IMR-90 (cell line): ENCODE data around the gene GRM5. TPM values are rescaled to one million over a fixed set of nuclear protein-coding genes. Genes with fewer than 3 reads are reported as not detected.

ENCODE experiments used
- ATAC-seq: fragments of 200-7000 bp; cut with Tn5 transposase; 2 replicates; pipeline ENCODE4 v1.9.1; 2020; ENCODE audit warnings: low read depth, mild to moderate bottlenecking, moderate library complexity
- BruUV-seq: library from RNA; stranded (reverse); fragments of 400-500 nt; replicated peaks from 2 replicates; lab custom pipeline; 2021; lab: Mats Ljungman, UMichigan
- CTCF ChIA-PET: fragments of 300-600 bp; formaldehyde crosslinking; extraction: SDS; loops from one replicate; lab custom pipeline; 2021; ENCODE audit warnings: antibody characterized with exemption; lab: Yijun Ruan, JAX
- POLR2A ChIA-PET: fragments of 300-600 bp; sonication (Branson Sonifier 250); formaldehyde crosslinking; loops from one replicate; lab custom pipeline; 2022; ENCODE audit warnings: antibody characterized with exemption; ENCODE audit not compliant: unreplicated experiment; lab: Charles Lee
- DNase-seq: peaks from one replicate; pipeline ENCODE4 v3.0.0; 2013
- H2AFZ ChIP-seq: replicated peaks from 2 replicates; pipeline ENCODE3; 2013; ENCODE audit warnings: low read length, mild to moderate bottlenecking; ENCODE audit not compliant: poor library complexity
- H2AK5ac ChIP-seq: 2 replicates; pipeline ENCODE4 v1.6.1; 2013; ENCODE audit warnings: low read depth, low read length, inconsistent platforms
- H2AK9ac ChIP-seq: replicated peaks from 2 replicates; pipeline ENCODE3; 2013; ENCODE audit warnings: mild to moderate bottlenecking, low read depth, low read length, moderate library complexity; ENCODE audit not compliant: poor library complexity
- H2BK120ac ChIP-seq: 2 replicates; pipeline ENCODE4 v1.6.1; 2013; ENCODE audit warnings: low read depth, low read length, inconsistent platforms
- H2BK15ac ChIP-seq: 3 replicates; pipeline ENCODE4 v1.6.1; 2013; ENCODE audit warnings: low read depth, low read length, inconsistent platforms
- H2BK20ac ChIP-seq: 2 replicates; pipeline ENCODE4 v1.6.1; 2013; ENCODE audit warnings: low read depth, mild to moderate bottlenecking, inconsistent platforms, low read length, moderate library complexity
- H2BK5ac ChIP-seq: 2 replicates; pipeline ENCODE4 v1.6.1; 2013; ENCODE audit warnings: mild to moderate bottlenecking, low read depth, low read length, inconsistent platforms; ENCODE audit not compliant: poor library complexity, severe bottlenecking
- H3K14ac ChIP-seq: replicated peaks from 2 replicates; pipeline ENCODE4 v1.6.1; 2013; ENCODE audit warnings: low read depth, low read length, inconsistent platforms
- H3K18ac ChIP-seq: 2 replicates; pipeline ENCODE4 v1.6.1; 2013; ENCODE audit warnings: low read depth, low read length, control low read depth
- H3K23ac ChIP-seq: 2 replicates; pipeline ENCODE4 v1.6.1; 2013; ENCODE audit warnings: low read depth, low read length, inconsistent platforms
- H3K27ac ChIP-seq: 2 replicates; pipeline ENCODE4 v1.5.1; 2013; ENCODE audit warnings: mild to moderate bottlenecking, control low read depth, low read length; ENCODE audit not compliant: insufficient read depth
- H3K27me3 ChIP-seq: 2 replicates; pipeline ENCODE4 v1.6.1; 2013; ENCODE audit warnings: low read length; ENCODE audit not compliant: control insufficient read depth, insufficient read depth
- H3K36me3 ChIP-seq: 2 replicates; pipeline ENCODE4 v1.6.1; 2013; ENCODE audit warnings: low read length, mixed read lengths; ENCODE audit not compliant: control insufficient read depth, insufficient read depth
- H3K4ac ChIP-seq: 2 replicates; pipeline ENCODE4 v1.6.1; 2013; ENCODE audit warnings: low read depth, low read length, inconsistent platforms
- H3K4me1 ChIP-seq: 2 replicates; pipeline ENCODE4 v1.6.1; 2013; ENCODE audit warnings: low read length, mixed read lengths; ENCODE audit not compliant: control insufficient read depth, insufficient read depth
- H3K4me2 ChIP-seq: 2 replicates; pipeline ENCODE4 v1.6.1; 2013; ENCODE audit warnings: low read depth, mild to moderate bottlenecking, control low read depth, low read length, moderate library complexity
- H3K4me3 ChIP-seq: 2 replicates; pipeline ENCODE4 v1.5.1; 2013; ENCODE audit warnings: low read depth, mild to moderate bottlenecking, control low read depth, low read length, moderate library complexity; ENCODE audit not compliant: insufficient read depth
- H3K56ac ChIP-seq: 2 replicates; pipeline ENCODE4 v1.6.1; 2013; ENCODE audit warnings: low read length, inconsistent platforms; ENCODE audit not compliant: insufficient read depth; ENCODE audit errors: extremely low read depth
- H3K79me1 ChIP-seq, 2 experiments: 2 replicates each; pipeline ENCODE4 v1.6.1; 2013; ENCODE audit warnings: low read length in 2 of 2, inconsistent platforms in 1 of 2, low read depth in 1 of 2
- H3K9ac ChIP-seq: 2 replicates; pipeline ENCODE4 v1.6.1; 2013; ENCODE audit warnings: low read depth, low read length, control low read depth
- H3K9me1 ChIP-seq: 2 replicates; pipeline ENCODE4 v1.6.1; 2013; ENCODE audit warnings: low read length, inconsistent platforms; ENCODE audit not compliant: insufficient read depth
- H3K9me3 ChIP-seq: 2 replicates; pipeline ENCODE4 v1.6.1; 2013; ENCODE audit warnings: low read length; ENCODE audit not compliant: control insufficient read depth, insufficient read depth
- H4K20me1 ChIP-seq: 2 replicates; pipeline ENCODE4 v1.6.1; 2013; ENCODE audit warnings: low read length, inconsistent platforms; ENCODE audit not compliant: insufficient read depth
- H4K5ac ChIP-seq: 2 replicates; pipeline ENCODE4 v1.6.1; 2013; ENCODE audit warnings: mild to moderate bottlenecking, low read depth, low read length, control low read depth
- H4K8ac ChIP-seq, 2 experiments: 2 replicates each; pipeline ENCODE4 v1.6.1; 2013; ENCODE audit warnings: low read depth in 2 of 2, low read length in 2 of 2, control low read depth in 1 of 2, inconsistent platforms in 1 of 2
- H4K91ac ChIP-seq: 2 replicates; pipeline ENCODE4 v1.6.1; 2013; ENCODE audit warnings: low read depth, low read length, inconsistent platforms; ENCODE audit not compliant: insufficient read depth
- CEBPB ChIP-seq: IDR thresholded peaks from 2 replicates; pipeline ENCODE4 v1.6.1; 2012; ENCODE audit warnings: low read depth, low read length, improper control_type of control experiment
- CHD1 ChIP-seq: IDR thresholded peaks from 2 replicates; pipeline ENCODE4 v1.6.1; 2012; ENCODE audit warnings: low read depth, low read length, improper control_type of control experiment
- FOS ChIP-seq: fragments of 150-350 bp; IDR thresholded peaks from 2 replicates; pipeline ENCODE4 v1.6.1; 2016; ENCODE audit warnings: low read depth, low read length
- MAFK ChIP-seq: IDR thresholded peaks from 2 replicates; pipeline ENCODE4 v1.6.1; 2012; ENCODE audit warnings: low read depth, low read length, improper control_type of control experiment
- MAZ ChIP-seq: IDR thresholded peaks from 2 replicates; pipeline ENCODE4 v1.6.1; 2012; ENCODE audit warnings: low read depth, mild to moderate bottlenecking, low read length, improper control_type of control experiment, moderate library complexity, borderline replicate concordance
- MXI1 ChIP-seq: IDR thresholded peaks from 2 replicates; pipeline ENCODE4 v1.6.1; 2012; ENCODE audit warnings: low read depth, mild to moderate bottlenecking, low read length, moderate library complexity, borderline replicate concordance
- POLR2A ChIP-seq: IDR thresholded peaks from 2 replicates; pipeline ENCODE4 v1.6.1; 2012; ENCODE audit warnings: mild to moderate bottlenecking, low read depth, low read length
- RCOR1 ChIP-seq: IDR thresholded peaks from 2 replicates; pipeline ENCODE4 v1.6.1; 2012; ENCODE audit warnings: mild to moderate bottlenecking, low read length, improper control_type of control experiment; ENCODE audit not compliant: insufficient replicate concordance
- RFX5 ChIP-seq: IDR thresholded peaks from 2 replicates; pipeline ENCODE4 v1.8.0; 2012; ENCODE audit warnings: low read depth, mild to moderate bottlenecking, low read length, moderate library complexity
- SMC3 ChIP-seq: fragments of 150-350 bp; IDR thresholded peaks from 2 replicates; pipeline ENCODE4 v1.6.1; 2016; ENCODE audit warnings: low read depth, mild to moderate bottlenecking, antibody characterized with exemption, low read length, moderate library complexity
- USF2 ChIP-seq: fragments of 150-350 bp; IDR thresholded peaks from 2 replicates; pipeline ENCODE4 v1.6.1; 2017; ENCODE audit warnings: mild to moderate bottlenecking, antibody characterized with exemption, low read length, low read depth
- dilution Hi-C: fragments of 300-500 bp; cut with HindIII; formaldehyde crosslinking; loops from one replicate; pipeline ENCODE4 v1.14.3; 2018; ENCODE audit warnings: low sequenced_read_pairs; ENCODE audit not compliant: unreplicated experiment
- in situ Hi-C: fragments of 300-500 bp; cut with MboI; formaldehyde crosslinking; loops from 3 replicates; pipeline ENCODE4 v1.14.3; 2019; ENCODE audit warnings: low sequenced_read_pairs, inconsistent platforms, mixed read lengths
- intact Hi-C: fragments of 100-400 bp; cut with micrococcal nuclease; formaldehyde crosslinking; loops from 2 replicates; pipeline ENCODE4 v1.10.0; 2022
- polyA plus RNA-seq, 3 experiments: library from polyadenylated mRNA; depleted of rRNA; stranded (reverse); fragments of >200 nt; gene quantifications; 2 replicates each; pipeline ENCODE4 v1.2.3, GENCODE V29; 2012; ENCODE audit warnings: low replicate concordance in 1 of 3
- total RNA-seq: library from RNA; depleted of rRNA; stranded (reverse); fragments of >200 nt; gene quantifications from 2 replicates; pipeline ENCODE4 v1.2.3, GENCODE V29; 2012

Gene GRM5
- total and polyA plus RNA-seq, 2 of the 4 experiments (the other 2 are of a cell fraction), result under 0.01 TPM

DNA sequence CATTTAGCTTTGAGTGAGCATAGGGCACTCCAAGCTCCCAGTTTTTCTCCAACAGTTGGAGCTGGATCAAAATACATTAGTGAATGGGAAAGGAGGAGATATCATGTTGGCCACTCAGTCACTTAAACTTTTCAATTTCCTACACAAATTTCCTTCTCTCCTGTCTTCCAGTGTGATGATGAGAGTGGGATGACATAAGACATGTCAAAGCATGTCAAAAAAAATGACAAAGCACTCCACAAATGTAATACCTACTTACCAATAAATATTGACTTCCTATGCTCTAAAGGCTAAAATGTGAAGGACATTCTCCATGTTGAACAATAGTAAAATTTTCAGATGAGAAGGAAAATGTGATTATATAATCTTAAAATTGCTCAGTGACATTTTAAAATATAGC, 1.5 kb upstream of the GRM5 start:
- no peak overlapping the region for H3K4me3 ChIP-seq
- H3K79me1 ChIP-seq, result no peaks in the 10 kb centered on the region
- DNase-seq, result no peak
- no peak overlapping the region for H3K18ac ChIP-seq
- no peak overlapping the region for H4K91ac ChIP-seq
- no peak overlapping the region for H2BK5ac ChIP-seq
- H2BK15ac ChIP-seq, result no peak overlapping the region
- no peak overlapping the region for H2AFZ ChIP-seq
- no peak overlapping the region for H3K23ac ChIP-seq
- no peaks in the 10 kb centered on the region for H3K9me3 ChIP-seq
- H3K9ac ChIP-seq, result no peak overlapping the region
- H3K4ac ChIP-seq, result no peak overlapping the region
- H2AK5ac ChIP-seq, result no peak overlapping the region
- no peak overlapping the region for H3K14ac ChIP-seq
- no peak overlapping the region for H3K4me2 ChIP-seq
- H4K8ac ChIP-seq, result no peak overlapping the region
- ChIA-PET POLR2A (no interaction called here), CTCF (no interaction called here)
- no peak for TF ChIP-seq CHD1
- no peak for TF ChIP-seq MAZ
- no peak for TF ChIP-seq POLR2A
- no peak for TF ChIP-seq RCOR1
- TF ChIP-seq MXI1, result no peak
- no peak for TF ChIP-seq MAFK
- no peak for TF ChIP-seq USF2
- no peak for TF ChIP-seq SMC3
- no peak for TF ChIP-seq FOS
- TF ChIP-seq RFX5, result no peak
- no peak for TF ChIP-seq CEBPB
- peaks cover 2% of the 10 kb centered on the region for H3K27me3 ChIP-seq
- H4K20me1 ChIP-seq, result no peaks in the 10 kb centered on the region
- in situ Hi-C loops, result no loop called here
- H2AK9ac ChIP-seq, result no peak overlapping the region
- H4K5ac ChIP-seq, result no peak overlapping the region
- no peak overlapping the region for H3K27ac ChIP-seq
- no peak for ATAC-seq
- H3K9me1 ChIP-seq, result no peaks in the 10 kb centered on the region
- intact Hi-C loops, result no loop called here
- H2BK120ac ChIP-seq, result no peak overlapping the region
- dilution Hi-C loops, result no loop called here
- BruUV-seq, result no TSS peak
- H3K36me3 ChIP-seq, result no peaks in the 10 kb centered on the region
- H3K4me1 ChIP-seq, result no peaks in the 10 kb centered on the region
- no peak overlapping the region for H3K56ac ChIP-seq
- no peak overlapping the region for H2BK20ac ChIP-seq
